Spleen (tissue), 7 donors: ENCODE data around the gene GPD2.

Experiments
- POLR2A ChIP-seq, 3 donors: fragments of 450-650 bp; IDR thresholded peaks; one replicate each; pipeline ENCODE4 v1.5.1; 2017; ENCODE audit warnings: antibody characterized with exemption in 3 of 3, mild to moderate bottlenecking in 1 of 3
- TF ChIP-seq, protein P1 (sequence below), 11 experiments: fragments of 200-600 bp in 7 of 11; fragments of 450-650 bp in 4 of 11; sonication (generic) in 4 of 11; IDR thresholded peaks in 8 of 11; conservative IDR thresholded peaks in 3 of 11; 1 replicate in 7 of 11; 2 replicates in 4 of 11; pipeline versions ENCODE4 v1.4.0 to v1.8.0; 2016 to 2021; ENCODE audit warnings: antibody characterized with exemption in 11 of 11, inconsistent platforms in 4 of 11, mild to moderate bottlenecking in 1 of 11
- donor health status: DM: no; HTN: no; CAD: no; lungs with moderate emphysema.
- donor health status: DM: no; HTN: no; CAD: no.
- donor health status: DM: no; HTN: no; CAD: no.

DNA sequence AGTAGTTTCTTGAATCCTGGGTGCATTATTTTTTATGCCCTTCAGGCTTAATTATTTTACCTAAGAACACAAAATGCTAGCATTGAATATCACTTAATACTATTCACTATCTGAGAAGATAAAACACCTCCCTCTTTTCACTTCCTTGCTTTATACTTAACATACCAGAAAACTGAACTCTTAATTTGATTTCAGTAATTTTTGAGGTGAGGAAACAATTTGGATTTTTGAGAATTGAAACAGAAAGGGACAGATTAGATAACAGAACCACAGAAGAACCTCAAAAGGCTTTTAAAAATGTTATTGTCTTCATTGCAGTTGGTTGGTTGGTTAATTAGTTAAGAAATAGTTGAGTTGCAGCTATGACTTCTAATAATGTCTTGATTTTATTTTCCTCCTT, 69.5 kb downstream of the GPD2 start:
- TF ChIP-seq, protein P1, sequence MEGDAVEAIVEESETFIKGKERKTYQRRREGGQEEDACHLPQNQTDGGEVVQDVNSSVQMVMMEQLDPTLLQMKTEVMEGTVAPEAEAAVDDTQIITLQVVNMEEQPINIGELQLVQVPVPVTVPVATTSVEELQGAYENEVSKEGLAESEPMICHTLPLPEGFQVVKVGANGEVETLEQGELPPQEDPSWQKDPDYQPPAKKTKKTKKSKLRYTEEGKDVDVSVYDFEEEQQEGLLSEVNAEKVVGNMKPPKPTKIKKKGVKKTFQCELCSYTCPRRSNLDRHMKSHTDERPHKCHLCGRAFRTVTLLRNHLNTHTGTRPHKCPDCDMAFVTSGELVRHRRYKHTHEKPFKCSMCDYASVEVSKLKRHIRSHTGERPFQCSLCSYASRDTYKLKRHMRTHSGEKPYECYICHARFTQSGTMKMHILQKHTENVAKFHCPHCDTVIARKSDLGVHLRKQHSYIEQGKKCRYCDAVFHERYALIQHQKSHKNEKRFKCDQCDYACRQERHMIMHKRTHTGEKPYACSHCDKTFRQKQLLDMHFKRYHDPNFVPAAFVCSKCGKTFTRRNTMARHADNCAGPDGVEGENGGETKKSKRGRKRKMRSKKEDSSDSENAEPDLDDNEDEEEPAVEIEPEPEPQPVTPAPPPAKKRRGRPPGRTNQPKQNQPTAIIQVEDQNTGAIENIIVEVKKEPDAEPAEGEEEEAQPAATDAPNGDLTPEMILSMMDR (IDR thresholded peaks at IDR 0.05 in 8 of 11, conservative IDR thresholded peaks at IDR 0.05 in 3 of 11) = no peak
- TF ChIP-seq POLR2A (IDR thresholded peaks at IDR 0.05) = no peak
